Ecto neural progenitor cell (in vitro differentiated cells): ENCODE data around the gene ADGRB3.

Source experiments
- DNase-seq: peaks from one replicate; pipeline ENCODE4 v3.0.0-alpha.2; 2018; ENCODE audit warnings: low spot score

ADGRB3 gene

DNA sequence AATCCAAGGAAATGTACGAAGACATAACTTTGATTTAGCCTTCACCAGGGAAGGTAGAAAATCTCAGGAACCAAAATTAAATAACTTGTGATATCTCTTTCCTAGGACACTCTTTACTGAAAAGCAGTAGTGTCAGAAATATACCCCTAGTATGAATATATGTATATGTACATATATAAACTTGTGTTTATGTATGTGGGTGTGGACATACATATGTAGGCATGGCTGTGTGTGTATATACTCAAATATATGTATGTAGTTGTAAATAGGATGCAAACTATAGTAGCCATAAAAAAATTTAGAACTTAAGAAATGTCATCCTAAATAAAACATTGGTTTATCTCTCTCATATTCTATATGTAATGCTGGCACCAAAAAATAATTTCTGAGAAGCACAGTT, 500.8 kb downstream of the ADGRB3 start:
- no peak for DNase-seq

DNA sequence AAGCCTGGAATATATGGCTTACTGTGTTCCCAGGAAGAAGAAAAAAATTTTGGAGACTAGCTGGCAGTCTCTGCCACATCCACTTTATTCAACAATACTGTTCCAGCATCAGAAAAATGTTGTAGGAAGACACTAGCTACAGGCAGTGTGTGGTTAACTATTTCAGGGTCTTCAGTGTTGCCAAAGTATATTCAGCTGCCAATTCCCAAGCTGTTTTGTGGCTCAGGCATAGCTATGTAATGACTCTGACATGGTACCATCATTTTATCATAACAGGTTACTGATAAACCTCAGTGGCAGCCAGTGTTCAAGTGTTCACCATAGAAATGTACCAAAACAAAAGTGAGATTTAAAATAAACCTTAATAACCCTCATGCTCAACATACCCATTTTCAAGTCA, 503.1 kb downstream of the ADGRB3 start:
- no peak for DNase-seq

DNA sequence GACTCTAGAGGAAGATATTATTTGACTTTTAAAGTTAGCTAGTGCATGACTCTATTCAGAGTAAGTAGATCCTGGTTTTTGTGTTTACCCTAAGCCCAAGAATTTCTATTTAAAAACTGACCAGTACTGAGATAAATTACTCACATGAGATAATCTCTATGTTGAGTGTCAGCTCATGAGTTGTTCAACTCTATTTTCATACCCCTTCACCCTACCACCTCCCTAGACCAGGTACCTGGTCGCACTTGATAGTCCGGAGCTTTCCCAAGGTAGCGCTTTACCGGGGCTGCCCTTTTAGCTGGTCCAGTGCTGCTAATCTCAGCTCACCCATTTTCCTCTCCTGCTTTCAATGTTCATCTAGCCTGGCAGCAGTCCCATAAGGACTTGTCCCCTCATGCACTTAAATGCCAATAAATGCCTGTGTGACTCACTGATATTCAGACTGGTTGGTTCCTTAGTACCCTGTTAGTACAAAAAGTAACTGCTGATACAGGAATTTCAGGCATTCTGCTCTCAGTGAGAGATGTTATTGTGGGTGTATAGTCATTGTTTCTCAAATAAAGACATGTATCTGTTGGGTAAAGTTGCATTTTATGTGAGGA, 503.9 kb downstream of the ADGRB3 start:
- no peak for DNase-seq

DNA sequence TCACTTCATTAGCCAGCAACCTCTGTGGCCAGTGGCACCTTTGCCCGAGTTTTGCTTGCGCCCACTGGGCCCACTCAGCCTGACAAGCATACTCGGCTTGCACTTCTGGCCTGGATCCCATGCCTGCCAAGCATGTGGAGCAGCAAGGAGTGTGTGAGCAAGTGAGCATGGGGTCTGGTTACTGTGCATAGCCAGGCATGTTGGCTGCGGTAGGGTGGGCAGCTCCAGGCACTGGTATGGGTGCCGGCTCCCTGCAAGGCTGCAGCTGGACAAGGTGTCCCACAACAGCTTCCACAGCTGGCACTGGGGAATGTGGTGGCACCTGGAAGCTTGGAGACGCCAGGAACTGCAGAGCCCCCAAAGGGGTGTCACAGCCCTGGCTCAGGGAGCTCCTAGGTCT, 510.0 kb downstream of the ADGRB3 start:
- DNase-seq: no peak

DNA sequence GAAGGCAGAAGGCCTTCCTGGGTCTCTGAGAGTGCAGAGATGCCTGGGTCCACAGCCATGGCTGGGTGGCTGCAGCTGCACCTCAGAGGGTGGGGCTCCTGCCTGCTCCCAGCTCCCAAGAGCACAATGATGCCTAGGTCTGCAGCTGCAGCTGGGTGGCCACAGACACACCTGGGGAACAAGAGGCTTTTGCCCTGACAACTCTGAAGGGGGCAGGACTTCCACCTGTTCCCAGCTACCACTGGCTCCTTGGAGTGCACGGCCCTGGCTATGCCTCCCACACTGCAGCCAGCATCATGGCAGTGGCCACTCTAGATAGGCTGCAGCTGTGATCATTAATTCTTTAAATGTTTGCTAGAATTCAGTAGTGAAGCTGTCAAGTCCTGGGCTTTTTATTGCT, 511.3 kb downstream of the ADGRB3 start:
- DNase-seq: no peak

DNA sequence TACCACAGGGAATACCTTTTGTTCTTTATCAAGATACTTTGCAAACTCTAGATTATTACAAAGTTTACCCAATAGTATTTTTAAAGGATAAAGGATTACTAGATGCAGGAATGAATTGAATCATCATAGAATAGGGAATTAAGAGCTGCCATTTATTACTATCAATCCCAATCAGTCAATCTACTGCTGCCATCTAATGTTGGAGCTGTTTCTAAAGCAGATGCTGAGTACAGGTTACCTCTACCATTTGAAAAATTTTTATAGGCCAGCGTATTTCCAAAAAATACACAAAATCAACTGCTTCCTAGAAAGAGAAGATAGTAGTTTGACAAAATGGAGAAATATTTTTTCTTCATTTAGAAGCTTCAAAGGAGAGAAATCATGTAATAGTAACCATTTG, 520.4 kb downstream of the ADGRB3 start:
- DNase-seq: no peak

DNA sequence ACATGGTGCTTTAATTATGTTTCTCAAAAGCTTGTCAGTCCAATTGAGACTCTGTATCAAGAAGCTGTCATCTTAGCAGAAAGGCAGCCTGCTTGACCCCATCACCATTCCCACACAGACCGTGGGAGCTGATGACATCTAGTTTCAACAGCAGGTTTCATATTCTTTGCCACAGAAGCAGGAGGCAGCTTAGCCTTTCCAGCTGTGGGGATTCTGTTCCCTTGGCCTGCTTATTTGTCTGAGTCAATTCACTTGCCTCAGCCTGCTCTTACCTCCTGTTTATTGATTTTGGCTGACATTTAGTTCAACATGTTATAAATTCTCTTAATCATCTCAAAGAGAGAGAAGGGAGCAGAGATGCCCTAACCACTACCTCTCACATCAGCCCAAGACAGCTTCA, 527.7 kb downstream of the ADGRB3 start:
- DNase-seq: no peak

DNA sequence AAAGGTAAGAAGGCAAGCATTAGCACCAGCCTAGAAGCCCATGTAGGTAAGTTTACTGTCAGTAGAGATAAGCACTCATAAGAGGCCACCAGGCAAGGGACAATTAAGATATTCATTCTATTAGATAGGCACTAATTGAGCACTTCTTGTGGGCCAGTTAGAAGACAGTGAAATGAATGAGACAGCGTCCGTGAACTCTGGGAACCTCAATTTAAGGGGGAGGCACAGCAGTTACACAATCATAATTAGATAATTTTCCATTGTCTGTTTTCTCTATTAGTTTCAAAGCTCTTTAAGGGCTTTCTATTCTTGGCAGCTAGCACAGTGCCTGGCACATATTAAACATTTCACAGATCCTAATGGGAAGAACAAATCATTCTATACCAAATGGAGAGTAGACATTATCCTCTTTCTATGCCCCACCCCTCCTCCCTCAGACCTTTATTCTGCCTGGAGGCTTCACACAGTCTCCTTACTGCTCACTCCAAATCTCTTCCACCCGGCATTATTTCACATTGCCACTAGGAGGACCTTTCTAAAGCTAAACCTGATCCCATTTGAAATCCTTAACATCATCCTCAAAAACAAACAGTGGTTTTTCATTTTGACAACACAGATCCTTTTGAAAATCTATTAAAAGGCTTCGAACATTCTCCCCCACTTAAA, 529.6 kb downstream of the ADGRB3 start:
- DNase-seq: no peak

DNA sequence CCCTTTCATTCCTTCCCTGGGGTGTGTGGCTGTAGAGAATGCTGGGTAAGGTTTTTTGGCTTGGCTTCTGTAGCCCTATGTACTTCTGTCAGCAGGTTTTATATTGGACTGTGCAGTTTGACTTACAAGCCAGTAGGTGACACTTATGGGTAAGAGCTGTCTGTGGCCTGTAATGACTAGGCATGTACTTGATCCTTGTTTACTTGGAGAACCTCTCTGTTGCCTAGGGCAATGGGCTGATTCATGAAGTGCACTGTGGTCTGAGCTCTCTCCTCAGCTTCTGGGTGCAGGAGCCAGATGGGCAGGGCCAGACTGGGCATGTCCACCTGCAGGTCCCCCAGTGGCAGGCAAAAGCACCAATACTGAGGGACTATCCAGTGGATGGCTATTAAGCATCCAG, 544.6 kb downstream of the ADGRB3 start:
- no peak for DNase-seq

DNA sequence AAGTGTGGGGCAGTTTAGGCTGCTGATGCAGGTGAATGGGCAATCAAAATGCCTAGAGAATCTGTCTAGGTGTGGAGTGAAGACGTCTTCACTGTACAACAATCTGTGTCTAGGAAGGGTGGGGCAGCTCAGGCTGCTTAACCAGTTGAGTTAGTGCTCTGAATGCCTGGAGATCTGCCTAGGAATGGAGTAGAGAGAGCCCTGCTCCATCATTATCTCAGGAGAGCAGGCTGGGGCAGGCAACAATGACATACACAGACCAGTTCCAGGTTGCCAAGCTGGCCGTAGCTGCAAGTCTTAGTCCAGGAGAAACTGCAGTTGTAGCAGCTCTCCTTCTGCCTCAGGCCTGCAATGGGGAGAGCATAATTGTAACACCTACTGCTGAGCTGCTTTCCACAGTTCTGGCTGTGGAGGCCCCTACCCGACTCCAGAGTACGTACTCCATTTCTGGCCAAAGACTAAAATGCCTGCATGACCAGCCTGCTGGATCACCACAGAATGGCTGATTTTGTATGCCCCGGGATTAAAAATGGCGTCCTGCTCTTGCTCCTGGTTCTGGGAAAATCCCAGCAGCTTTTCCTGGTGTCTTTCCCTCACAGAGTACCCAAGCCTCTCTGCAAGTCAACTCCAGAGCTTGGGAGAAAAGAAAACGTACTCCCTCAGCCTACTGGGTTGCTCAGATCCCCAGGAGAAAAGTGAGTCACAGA, 545.4 kb downstream of the ADGRB3 start:
- no peak for DNase-seq

DNA sequence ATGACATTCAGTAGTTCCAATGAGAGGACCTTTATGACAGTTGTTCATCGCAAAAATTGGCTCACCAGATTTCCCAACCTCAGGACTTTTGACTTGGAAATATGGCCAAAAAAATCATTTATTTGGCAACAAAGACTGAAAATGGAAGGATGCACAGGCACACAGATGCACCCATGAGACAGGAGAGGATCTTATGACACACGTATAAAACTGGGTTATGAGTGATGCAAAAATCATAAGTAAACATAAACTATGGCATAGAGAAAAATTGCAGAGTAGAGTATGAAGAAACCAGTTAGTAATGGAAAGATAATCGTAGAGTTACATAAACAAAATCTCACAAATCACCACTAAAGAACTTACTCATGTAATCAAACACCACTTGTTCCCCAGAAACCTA, 546.9 kb downstream of the ADGRB3 start:
- DNase-seq: no peak

DNA sequence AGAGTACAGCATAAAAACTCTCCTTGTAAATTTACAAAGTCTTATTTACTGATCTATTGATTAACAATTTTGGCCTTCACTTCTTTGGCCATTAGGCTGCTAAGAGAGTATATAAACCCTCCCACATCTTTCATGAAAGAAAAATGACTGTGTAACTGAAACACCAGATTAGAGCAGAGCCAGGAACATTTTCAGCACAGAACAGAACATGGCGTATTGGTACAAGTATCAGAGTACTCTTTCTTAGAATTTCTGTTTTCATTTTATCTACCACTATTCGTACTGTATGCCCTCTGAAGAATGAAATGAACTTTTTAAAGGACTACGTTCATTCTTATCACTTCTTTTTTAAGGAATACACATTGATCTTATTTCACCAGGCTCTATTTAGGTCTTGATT, 550.2 kb downstream of the ADGRB3 start:
- DNase-seq: no peak

DNA sequence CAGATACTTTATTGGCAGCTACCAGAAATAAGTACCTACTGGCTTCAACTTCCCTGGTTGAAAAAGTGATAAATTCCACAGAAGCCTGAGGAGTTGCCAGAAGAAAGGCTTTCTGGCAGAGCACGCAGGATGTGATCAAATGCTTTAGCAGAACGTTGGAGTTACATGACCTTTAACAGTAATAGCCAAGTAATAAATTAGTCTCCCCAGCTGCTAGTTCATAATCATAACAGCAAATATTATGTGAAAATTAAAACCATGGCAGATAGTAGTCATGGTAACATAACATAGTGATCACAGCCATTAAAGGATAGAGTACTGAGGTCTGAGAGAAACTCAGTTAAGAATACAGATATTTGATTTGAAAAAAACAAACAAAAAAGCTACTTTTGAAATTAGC, 567.7 kb downstream of the ADGRB3 start:
- DNase-seq: no peak

DNA sequence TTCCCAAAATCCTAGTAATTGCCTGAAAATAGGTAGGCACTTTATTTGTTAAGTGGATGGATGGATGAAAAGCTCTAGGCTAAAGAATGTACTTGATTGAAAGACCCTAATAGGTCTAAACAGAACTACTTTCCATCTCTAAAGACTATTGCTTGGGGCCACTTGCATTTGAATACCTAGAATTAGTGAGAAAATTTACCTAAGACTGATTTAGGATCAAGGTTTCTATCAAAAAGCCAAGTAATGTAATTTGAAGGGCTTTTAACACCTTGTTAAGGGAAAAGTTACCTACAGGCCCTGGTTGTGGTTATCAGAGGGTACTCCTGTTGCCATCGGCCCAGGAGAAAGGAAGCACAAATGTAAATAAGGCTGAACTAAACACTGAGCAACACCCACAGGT, 581.0 kb downstream of the ADGRB3 start:
- DNase-seq: no peak

DNA sequence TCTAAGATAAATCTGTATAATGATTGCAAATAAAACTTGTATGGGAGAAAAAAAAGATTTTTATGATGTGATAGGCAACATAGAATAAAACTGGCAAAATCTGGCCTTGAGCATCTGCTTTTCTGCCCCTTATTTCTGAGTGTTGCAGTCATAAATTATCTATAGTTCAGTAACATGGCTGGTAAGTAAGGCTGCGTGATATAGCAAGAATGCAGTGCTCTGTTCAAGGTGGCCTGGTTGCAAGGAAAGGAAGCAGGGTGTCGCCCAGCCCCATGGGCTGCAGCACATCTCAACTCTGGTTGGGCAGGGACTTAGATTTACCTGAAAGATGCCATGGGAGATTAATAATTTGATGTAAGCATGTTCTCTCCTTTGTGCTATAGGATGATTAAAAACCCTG, 582.3 kb downstream of the ADGRB3 start:
- DNase-seq: no peak

DNA sequence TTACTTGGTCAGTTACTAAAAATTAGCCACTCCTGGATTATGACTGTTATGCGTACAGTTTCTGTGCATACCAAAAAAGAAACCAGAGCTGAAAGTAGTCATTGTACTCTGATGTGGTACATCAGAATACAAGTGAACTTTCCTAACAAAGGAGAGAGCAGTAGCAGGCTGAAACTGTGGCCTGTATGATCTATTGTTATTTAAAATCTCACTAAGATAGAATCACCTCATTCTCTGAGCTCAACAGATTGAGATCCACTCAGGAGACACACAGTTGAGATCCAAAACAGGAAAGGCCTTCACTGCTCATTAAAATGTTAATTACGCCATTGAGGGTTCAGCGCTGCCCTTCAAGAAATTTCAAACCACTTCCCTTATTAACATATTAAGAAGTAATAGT, 585.3 kb downstream of the ADGRB3 start:
- no peak for DNase-seq

DNA sequence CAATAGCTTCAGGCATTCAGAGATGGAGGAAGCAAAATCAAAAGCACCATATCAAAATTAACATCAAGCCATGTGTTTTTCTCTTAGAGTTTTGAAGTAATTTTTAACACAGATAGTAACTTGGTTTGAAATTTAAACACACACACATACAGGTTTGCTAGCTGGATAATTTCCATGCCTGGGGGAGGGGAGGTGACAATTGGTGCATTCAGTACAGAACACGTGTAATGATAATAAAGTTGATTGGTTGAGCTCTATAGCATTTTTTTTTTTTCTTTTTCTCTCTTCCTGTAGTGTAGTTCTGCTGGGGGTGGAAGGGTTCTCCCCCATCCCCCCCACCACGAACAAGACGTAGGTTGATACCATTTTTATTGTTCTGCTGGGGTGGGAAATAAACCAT, 596.9 kb downstream of the ADGRB3 start:
- DNase-seq: no peak

DNA sequence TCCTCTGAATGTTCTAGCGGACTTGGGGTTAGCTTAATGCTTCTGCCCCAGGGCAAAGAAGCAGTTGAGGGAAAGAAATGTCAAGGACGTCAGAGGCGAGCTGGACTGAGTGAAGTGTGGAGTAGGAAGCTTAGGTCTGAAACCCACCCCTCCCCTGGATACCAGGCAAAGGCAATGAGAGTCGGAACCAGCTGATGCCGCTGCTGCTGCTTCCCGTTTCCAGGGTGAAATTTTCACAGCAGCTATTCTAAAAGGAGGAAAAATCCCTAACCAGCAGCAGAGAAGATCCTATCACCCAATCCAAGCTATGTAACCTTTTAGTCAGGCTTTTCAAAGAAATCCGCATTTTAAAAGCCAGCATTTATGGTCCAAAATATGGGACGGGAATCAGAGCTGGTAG, 597.4 kb downstream of the ADGRB3 start:
- DNase-seq: no peak

DNA sequence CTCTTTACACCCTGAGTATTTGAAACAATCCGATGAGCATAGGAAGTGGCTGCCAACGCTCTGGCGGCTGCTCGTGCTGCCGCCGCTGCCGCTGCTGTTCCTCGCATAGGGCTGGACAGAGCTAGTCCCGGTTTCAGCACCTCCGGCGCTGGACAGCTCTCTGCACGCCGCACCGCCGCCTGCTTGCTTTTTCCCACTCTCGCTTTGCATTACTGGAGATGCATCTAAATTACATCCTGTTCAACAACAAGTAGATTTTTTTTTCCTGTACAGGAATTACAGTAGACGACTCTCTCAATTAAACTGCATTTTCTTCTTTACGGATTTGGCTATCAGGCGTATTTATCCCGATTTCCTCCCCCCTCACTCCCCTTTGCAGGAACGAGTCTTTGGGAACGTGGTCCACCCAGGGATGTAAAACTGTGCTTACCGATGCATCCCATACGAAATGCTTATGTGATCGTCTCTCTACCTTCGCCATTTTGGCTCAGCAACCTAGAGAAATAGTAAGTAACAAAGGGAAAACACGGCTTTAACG, 597.9 kb downstream of the ADGRB3 start:
- peak; percentile 88 for DNase-seq

DNA sequence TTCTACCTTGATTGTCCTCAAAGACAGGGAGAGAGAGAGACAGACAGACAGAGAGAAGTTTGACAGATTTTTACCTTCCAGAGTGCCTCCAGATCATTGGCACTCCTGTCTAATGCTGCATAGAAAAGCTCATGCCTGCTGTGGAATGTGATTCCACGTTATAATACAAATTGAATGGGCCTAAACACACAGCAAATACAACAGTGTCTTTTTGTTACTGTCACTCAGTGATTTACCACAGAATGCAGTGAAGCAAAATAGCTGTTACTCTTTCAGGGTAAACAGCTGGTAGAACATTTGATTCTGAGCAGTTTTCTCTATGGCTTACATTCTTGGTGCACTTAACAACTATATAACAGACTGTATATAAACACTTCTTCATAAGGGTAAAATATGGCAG, 603.0 kb downstream of the ADGRB3 start:
- DNase-seq: no peak

DNA sequence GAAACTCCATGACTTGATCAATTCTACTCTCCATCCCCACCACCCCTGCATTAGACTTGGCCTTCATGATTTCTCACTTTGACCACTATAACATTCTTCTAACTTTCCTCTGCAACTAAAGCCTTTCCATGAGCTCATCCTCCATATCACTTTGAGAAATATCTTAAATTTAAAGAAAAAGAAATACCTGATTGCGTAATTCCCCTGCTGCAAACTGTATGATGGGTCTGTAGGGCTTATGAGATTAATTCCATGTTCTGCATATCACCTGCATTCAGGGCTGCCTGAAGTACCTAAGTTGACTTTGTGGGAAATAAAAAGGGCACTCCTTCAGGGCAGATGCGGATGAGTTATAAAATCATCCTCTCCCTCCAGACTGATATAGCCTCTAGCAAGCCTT, 611.9 kb downstream of the ADGRB3 start:
- no peak for DNase-seq

DNA sequence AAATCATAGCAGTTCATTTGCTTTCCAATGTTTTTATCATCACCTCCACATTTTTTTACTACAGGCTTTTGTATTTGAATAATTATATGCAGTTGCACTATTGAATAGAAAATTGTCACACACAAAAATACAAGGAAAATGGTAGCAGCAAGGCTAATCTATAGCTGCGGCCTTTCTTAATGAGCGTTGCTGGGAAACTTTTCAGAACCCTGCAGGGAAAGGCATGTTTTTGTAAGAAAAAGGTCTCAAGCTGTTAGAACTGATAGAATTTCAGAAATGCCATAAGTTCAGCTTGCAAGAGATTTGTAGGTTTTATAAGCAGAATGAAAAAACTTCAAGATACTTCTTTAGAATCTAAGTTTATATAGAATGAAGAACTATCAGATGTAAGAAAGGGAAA, 625.9 kb downstream of the ADGRB3 start:
- DNase-seq: no peak

DNA sequence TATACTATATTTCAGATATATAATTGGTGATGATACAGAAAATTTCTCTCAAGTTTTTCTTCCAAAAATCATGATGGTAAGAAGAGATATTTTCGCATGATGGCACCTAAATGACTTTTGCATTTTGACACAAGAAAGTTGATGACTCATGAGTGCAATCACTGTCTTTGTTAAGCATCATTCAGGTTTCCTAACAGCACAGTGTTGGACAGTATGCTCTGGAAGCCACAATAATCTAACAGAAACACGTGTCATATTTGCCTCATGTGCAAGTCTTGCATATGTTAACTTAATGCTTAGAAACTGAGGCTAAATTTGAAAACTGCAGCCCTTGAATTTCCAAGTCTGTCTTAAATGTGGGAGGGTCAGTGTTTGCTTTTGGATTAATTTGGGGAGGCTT, 628.2 kb downstream of the ADGRB3 start:
- DNase-seq: no peak

DNA sequence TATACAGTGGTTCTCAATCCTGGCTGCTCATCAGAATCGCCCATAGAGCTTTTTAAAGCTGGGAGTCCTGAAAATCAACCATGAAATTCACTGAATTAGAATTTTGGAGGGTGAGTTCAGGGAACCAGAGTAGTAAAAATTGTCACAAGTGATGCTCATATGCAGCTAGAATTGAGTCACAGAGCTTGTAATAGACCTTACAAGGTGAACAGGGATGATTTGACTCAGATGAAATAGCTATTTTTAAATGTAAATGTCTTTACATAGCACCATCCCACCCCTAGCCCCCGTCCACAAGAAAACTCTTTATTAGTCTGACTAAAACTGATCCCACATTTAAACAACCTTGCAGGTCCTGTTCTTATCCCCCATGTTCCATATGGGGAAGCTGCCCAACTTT, 630.0 kb downstream of the ADGRB3 start:
- DNase-seq: no peak
